GM10248 (cell line): ENCODE results near the gene C1RL.
A peak's percentile ranks its signal among the peaks of the same experiment; 100 is the strongest.

Experiments
- CTCF ChIA-PET: fragments of 300-600 bp; sonication (Branson Sonifier 250); formaldehyde crosslinking; extraction: SDS; loops from one replicate; lab custom pipeline; 2021; ENCODE audit warnings: antibody characterized with exemption; lab: Yijun Ruan, JAX
- POLR2A ChIA-PET: fragments of 350-650 bp; sonication (Branson Sonifier 250); formaldehyde crosslinking; extraction: SDS; loops from one replicate; lab custom pipeline; 2020; ENCODE audit warnings: antibody characterized with exemption; lab: Yijun Ruan, JAX
- DNase-seq: peaks from one replicate; pipeline ENCODE4 v3.0.0; 2012; ENCODE audit errors: extremely low spot score
- TF ChIP-seq, protein P1 (sequence below): IDR thresholded peaks from 2 replicates; pipeline ENCODE4 v1.5.1; 2012; ENCODE audit warnings: mild to moderate bottlenecking, low read depth; ENCODE audit errors: extremely low read depth, missing control alignments, control extremely low read depth

Gene C1RL

GRCh38 chr12:7092229-7092985 is 16.6 kb downstream of the C1RL start, which contains the start of gene C1R:
TSS of gene C1R (minus strand) at chr12:7092445. CDS start at chr12:7092388, 57 bp downstream.
- ChIA-PET POLR2A (no interaction called here), CTCF (interaction anchor here (0.7 to 2.4 kb wide), 11 partner anchors 10 to 167 kb away, joined by 3 to 26 read pairs (median 3); partner anchors contain the start of gene C1RL)
- DNase-seq: peak; percentile 82
- TF ChIP-seq, protein P1, sequence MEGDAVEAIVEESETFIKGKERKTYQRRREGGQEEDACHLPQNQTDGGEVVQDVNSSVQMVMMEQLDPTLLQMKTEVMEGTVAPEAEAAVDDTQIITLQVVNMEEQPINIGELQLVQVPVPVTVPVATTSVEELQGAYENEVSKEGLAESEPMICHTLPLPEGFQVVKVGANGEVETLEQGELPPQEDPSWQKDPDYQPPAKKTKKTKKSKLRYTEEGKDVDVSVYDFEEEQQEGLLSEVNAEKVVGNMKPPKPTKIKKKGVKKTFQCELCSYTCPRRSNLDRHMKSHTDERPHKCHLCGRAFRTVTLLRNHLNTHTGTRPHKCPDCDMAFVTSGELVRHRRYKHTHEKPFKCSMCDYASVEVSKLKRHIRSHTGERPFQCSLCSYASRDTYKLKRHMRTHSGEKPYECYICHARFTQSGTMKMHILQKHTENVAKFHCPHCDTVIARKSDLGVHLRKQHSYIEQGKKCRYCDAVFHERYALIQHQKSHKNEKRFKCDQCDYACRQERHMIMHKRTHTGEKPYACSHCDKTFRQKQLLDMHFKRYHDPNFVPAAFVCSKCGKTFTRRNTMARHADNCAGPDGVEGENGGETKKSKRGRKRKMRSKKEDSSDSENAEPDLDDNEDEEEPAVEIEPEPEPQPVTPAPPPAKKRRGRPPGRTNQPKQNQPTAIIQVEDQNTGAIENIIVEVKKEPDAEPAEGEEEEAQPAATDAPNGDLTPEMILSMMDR: peak; percentile 91

GRCh38 chr12:7091660-7092228 is 17.3 kb downstream of the C1RL start:
- CTCF ChIA-PET: interaction anchor here (0.8 to 2.9 kb wide), 5 partner anchors 12 to 102 kb away, joined by 3 to 26 read pairs (median 5); partner anchors contain the start of gene C1RL
- POLR2A ChIA-PET: no interaction called here
- TF ChIP-seq, protein P1: no peak
- peak; percentile 44 for DNase-seq

- ChIA-PET POLR2A (no interaction called here), CTCF (interaction anchor here (0.8 to 2.9 kb wide), 3 partner anchors 12 to 101 kb away, joined by 3 to 20 read pairs (median 3); partner anchors contain the start of gene C1RL)
- no peak for DNase-seq
- TF ChIP-seq, protein P1: no peak
Measured at GRCh38 chr12:7091171-7091570, 17.8 kb downstream of the C1RL start.

- TF ChIP-seq, protein P1: no peak
- ChIA-PET CTCF (interaction anchor here (0.8 to 2.9 kb wide), 4 partner anchors 18 to 217 kb away, joined by 3 to 20 read pairs (median 3); partner anchors contain the start of genes C1RL and SPSB2), POLR2A (no interaction called here)
- DNase-seq: no peak
Measured at GRCh38 chr12:7090222-7090998, 18.6 kb downstream of the C1RL start.

- ChIA-PET CTCF (interaction anchor here (0.8 to 2.9 kb wide), 5 partner anchors 10 to 216 kb away, joined by 3 to 20 read pairs (median 3); partner anchors contain the start of genes C1RL and SPSB2), POLR2A (no interaction called here)
- no peak for DNase-seq
- TF ChIP-seq, protein P1: no peak
Measured at GRCh38 chr12:7089196-7089871, 19.7 kb downstream of the C1RL start.
